VCaP (cell line): ENCODE measurements around the gene NDUFAF3.

Experiments used
- H3K27ac ChIP-seq: fragments of 450-650 bp; 2 replicates; pipeline ENCODE4 v1.5.1; 2017
- TF ChIP-seq, protein P1 (sequence below): fragments of 450-650 bp; conservative IDR thresholded peaks from 2 replicates; pipeline ENCODE4 v1.5.1; 2017; ENCODE audit warnings: mild to moderate bottlenecking, moderate library complexity

NDUFAF3 gene

DNA sequence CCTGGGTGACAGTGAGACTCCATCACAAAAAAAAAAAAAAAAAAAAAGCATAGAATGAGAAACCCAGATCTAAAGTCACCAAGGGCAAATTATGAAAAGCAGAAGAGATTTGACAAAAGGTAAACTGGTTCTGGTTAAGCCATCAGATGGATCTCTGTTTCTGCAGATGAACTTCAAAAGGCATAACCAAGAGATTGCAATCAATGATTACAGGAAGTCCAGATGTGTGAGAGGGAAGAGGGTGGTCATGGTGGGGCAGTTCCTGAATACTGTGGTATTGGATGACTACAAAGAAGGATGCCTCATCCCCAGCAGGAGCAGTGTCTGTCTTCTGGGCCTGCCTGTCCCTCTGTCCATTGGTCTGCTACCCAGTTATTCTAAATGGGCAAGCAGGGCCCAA, 28.1 kb upstream of the NDUFAF3 start:
- TF ChIP-seq, protein P1, sequence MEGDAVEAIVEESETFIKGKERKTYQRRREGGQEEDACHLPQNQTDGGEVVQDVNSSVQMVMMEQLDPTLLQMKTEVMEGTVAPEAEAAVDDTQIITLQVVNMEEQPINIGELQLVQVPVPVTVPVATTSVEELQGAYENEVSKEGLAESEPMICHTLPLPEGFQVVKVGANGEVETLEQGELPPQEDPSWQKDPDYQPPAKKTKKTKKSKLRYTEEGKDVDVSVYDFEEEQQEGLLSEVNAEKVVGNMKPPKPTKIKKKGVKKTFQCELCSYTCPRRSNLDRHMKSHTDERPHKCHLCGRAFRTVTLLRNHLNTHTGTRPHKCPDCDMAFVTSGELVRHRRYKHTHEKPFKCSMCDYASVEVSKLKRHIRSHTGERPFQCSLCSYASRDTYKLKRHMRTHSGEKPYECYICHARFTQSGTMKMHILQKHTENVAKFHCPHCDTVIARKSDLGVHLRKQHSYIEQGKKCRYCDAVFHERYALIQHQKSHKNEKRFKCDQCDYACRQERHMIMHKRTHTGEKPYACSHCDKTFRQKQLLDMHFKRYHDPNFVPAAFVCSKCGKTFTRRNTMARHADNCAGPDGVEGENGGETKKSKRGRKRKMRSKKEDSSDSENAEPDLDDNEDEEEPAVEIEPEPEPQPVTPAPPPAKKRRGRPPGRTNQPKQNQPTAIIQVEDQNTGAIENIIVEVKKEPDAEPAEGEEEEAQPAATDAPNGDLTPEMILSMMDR, result no peak

GRCh38 chr3:48996640-48997039, 25.3 kb upstream of the NDUFAF3 start:
- TF ChIP-seq, protein P1, result no peak
- no peak overlapping the region for H3K27ac ChIP-seq

More for the DNA sequence above, 28.1 kb upstream of the NDUFAF3 start:
- no peak overlapping the region for H3K27ac ChIP-seq

DNA sequence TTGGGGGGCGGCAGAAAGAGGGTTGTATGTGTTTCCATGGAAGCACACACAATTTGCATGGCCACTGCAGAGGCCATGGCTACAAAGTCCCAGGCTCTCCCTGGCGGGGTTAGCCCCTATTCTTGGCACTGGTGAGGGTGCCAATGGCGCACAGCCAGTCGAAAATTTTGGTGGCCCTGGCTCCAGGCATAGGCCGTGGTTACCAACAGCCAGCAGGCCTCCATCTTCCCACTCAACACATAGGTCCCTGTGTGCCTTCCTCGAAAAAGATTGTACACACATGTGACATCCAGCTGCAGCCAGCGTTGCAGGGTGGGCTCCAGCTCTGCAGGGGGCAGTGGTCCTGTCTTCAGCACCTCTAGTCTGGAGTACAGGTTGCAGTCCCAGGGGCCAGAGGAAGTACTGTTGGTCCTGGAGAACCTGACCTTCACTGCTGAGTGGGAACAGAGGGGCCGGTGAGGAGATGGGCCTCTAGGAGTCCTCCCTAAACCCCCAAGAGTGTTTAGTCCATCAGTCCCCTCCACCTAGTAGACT, 24.8 kb upstream of the NDUFAF3 start:
- TF ChIP-seq, protein P1, result no peak

GRCh38 chr3:48997714-48998637, 23.9 kb upstream of the NDUFAF3 start:
- TF ChIP-seq, protein P1, result no peak
- no peak overlapping the region for H3K27ac ChIP-seq

More for the DNA sequence above, 24.8 kb upstream of the NDUFAF3 start:
- H3K27ac ChIP-seq, result no peak overlapping the region

GRCh38 chr3:48999085-48999858, 22.6 kb upstream of the NDUFAF3 start:
- TF ChIP-seq, protein P1, result no peak
- no peak overlapping the region for H3K27ac ChIP-seq

DNA sequence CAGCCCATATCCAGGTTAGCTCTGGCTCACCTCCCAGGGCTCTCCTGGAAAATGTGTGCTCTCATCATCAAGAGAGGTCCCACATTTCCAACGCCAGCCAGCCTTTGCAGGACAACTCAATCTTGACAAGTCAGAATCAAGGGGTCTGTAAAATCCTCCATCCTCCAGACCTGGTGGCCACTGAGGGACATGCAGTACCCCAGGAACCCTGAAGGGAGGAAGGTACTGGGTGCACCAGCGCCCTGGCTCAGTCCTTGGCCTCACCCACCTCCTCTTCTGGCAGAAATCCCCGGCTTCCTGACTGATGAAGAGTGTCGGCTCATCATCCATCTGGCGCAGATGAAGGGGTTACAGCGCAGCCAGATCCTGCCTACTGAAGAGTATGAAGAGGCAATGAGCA, 20.8 kb upstream of the NDUFAF3 start:
- TF ChIP-seq, protein P1, result no peak
- H3K27ac ChIP-seq, result no peak overlapping the region
